CD4-positive, alpha-beta T cell treated with Interleukin-4 for 1 hour (primary cell): ENCODE data around the gene OR2B6.

Experiments used
- DNase-seq, 2 donors: peaks; one replicate each; pipeline ENCODE4 v3.0.0-alpha.2; 2020 to 2022

OR2B6 gene

DNA sequence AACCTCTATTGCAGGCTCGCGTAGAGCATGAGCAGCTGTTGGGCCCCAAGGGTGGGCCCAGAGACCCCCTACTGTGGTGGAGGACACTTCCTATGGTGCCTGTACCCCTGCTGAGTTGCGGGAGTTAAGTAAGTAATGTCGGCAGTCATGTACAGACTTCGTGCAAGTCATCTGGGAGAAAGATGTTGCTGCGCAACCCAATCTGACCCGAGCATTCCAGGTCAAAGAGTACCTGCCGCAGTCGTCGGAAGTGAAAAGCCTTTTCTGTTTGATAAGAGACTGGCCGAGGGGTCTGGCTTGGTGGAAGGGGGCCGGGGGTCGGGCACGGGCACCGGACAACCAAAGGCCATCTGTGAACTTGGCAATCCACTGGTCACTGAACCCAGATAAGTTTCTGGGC is 44.3 kb downstream of the OR2B6 start:
- no peak for DNase-seq

DNA sequence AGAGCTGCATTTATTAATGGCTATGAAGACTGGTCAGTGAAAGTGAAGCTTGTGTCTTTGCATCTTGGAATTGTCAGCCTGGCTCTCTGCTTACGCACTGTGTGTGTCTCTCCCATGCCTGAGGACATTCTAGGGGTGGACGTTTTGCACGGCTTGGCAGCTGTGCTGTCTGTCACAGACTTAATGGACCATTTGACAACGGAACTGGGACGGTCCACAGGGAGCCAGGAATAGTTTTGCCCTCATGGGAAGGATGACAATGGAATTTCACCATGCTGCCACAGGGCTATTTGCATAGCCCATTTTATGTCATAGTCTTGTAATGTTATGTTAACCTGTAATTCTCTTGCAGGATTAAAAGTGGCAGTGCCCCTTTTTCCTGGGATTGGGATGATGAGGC is 44.7 kb downstream of the OR2B6 start:
- DNase-seq, result no peak

DNA sequence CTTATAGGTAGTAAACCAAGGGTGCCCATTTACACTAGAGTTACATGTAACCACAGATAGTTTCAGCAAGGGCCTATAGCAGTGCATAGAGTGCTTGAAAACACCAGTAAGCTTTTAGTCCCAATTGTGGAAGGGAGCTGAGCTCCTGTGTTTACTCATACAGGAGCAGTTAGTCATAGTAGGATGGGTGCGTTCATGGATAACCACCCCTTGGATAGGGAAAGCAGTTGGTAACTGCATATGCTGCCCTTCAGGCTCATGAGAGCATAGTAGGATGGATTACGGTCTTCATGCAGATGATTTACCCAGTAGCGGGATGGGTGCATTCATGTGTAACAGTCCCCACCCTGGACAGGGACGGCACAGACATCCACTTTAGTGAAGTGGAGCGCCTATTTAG is 45.1 kb downstream of the OR2B6 start:
- DNase-seq, result no peak

DNA sequence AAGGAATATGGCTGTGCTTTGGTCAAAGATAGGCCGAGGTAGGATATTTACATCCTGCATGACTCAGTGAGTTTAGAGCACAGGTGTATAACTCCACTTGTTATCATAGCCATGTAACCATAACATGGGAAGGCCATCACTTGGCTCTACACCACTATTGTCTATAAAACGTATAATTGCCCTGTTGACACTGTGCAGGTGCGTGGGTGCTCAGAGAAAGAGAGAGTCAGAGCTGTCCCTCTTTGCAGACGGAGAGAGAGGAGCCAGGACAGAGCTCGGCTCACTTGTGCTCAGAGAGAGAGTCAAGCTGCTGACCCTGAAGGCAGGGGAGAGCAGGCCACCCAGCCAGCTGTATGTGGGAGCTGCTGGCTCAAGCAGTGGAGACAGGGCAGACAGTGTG is 46.0 kb downstream of the OR2B6 start:
- DNase-seq, result no peak

DNA sequence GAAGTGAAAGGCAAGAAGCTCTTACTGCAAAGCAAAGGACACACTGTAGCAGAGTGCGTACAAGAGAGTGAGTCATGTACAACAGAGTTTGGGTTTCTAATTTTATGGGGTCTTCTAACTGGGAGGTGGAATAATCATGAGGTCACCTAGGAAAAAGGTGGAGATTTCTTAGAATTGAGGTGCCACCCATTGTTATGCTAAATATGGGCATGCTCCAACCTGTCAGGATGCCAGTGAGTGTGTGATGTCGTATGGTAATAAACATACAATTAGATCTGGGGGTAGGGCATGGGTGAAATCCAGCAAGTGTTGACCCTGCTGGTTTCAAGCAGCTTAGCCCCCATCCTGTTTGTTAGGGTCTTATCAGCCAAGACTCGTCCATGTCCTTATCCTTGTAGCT is 46.6 kb downstream of the OR2B6 start:
- DNase-seq, result no peak

DNA sequence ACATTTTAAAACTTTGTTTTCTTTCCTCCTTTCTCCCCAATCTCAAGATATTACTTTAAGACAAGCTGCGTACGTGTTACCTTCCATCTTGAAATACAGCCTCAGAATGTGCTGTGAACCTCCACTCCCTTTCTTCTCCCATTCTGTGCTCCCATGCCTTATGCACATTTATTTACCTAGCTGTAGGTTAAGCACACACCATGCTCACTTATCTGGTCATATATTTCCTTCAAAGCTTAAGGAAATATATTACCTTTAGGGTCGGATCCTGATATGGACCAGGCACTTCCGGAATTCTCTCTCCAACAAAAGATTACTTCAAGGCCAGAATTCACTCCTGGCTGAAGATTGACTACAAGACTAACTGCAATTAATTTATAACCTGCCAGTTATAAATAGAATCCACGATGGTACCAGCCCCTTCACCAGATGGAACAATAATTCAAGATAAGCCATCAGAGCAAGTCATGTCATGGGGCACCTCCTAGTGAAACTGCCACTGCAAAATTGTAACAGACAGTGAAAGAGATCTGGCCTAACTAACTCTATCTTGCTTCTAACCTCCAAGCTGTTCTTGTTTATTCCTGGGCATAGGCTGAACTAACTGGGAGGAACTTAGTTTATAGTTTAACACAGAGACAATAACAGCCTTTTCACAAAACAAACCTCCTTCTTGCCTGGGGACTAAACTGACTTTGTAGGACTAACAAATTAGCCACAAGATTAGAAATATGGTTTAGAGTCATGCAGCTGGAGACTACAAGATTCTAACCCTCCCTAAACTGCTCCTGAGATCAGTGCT is 47.5 kb downstream of the OR2B6 start:
- DNase-seq, result no peak

DNA sequence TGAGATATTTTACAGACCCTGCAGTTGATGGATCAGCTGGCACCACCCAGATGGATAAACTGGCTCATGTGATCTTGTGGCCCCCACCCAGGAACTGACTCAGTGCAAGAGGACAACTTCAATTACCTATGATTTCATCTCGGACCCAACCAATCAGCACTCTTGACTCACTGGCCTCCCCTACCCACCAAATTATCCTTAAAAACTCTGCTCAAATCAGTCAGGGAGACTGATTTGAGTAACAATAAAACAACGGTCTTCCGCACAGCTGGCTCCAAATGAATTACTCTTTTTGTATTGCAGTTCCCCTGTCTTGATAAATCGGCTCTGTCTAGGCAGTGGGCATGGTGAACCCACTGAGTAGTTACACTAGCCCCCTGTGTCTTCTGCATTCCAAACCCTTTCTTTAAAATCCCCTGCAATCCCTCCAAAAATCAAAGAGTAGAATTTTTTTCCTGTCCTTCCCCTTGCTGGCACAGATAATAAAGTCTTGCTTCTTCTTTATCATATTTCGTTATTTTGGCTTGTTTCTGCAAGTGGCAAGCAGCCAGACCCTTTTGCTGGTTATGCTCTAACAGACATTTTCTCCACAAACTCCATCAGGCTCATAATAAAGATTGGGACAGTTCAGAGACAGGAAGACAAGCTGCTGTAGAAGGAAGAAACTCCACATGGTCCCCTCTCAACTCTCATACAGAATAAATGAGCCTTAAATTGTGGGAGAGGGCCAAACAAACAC is 48.3 kb downstream of the OR2B6 start:
- no peak for DNase-seq

DNA sequence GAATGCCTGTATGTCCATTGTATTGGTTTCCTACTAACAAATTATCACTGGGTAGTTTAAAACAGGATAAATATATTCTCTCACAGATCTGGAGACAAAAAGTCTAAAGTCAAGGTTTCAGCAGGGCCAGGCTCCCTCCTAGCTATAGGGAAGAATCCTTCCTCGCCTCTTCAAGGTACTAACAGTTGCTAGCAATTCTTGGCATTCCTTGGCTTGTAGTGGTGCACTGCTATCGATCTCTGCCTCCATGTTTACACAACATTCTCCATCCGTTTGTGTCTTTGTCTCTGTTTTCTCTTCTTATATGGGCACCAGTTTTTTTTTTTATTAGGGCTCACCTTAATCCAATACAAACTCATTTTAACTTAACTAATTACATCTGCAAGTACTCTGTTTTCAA is 48.9 kb downstream of the OR2B6 start:
- DNase-seq, result no peak
